Left cardiac atrium (tissue), 4 donors: ENCODE measurements around the gene TRPM2. TPM values are rescaled to one million over a fixed set of nuclear protein-coding genes. Genes with fewer than 3 reads are reported as not detected.

Experiments
- ATAC-seq, 2 donors: fragments of 200-7000 bp; cut with Tn5 transposase; one replicate each; pipeline ENCODE4 v1.9.1; 2020; ENCODE audit warnings: mild to moderate bottlenecking in 2 of 2, moderate library complexity in 2 of 2
- DNase-seq: peaks from one replicate; pipeline ENCODE4 v3.0.0-alpha.2; 2020
- intact Hi-C, 2 donors: fragments of 100-400 bp; cut with DNase I; formaldehyde crosslinking; loops; one replicate each; pipeline versions ENCODE4 v1.14.1 to v1.15.1; 2022 to 2023
- total RNA-seq, 2 donors: library from RNA; stranded (reverse); fragmentation: NEBNext Ultra II Directional; extraction: Animal tissue kit (Norgen Biotek cat#: 25700); gene quantifications; one replicate each; pipeline ENCODE4 v1.2.1, GENCODE V29; 2021
- donor health status: DM: no; HTN: yes; CAD: no.
- donor health status: DM: no; HTN: yes; CAD: no; lungs with severe emphysema.
- donor health status: DM: yes; HTN: yes; CAD: no.
- donor health status: Dilated cardiomyopathy.

Gene TRPM2
- total RNA-seq, 2 donors from 2014 or later = 2.9 to 5.1 TPM

DNA sequence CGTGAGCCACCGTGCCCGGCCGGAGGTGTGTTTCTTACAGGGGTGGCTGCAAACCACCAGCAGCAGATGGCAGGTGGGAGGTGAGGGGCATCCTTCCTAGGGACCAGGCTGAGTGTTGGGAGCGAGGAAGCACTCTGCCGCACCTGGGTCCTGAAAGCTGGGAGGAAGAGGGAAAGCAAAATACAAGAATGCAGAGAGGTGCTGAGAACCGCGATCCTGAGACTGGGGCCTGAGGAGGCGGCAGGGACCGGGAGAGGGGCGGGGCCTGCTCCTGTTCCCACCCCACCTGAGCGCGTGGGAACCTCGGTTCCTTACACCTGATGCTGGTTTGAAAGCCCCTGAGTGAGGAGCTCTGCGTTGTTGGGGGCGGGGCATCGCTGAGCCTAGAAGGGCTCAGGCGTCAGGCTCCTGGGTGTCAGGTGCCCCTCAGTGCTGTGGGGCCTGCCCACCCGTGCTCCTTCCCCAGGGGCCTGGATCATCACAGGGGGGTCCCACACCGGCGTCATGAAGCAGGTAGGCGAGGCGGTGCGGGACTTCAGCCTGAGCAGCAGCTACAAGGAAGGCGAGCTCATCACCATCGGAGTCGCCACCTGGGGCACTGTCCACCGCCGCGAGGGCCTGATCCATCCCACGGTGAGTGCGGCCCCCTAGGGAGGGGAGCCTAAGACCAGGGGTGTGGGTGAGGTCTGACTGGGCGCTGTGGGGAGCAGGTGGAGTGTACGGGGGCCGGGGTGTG, 15.5 kb downstream of the TRPM2 start:
- DNase-seq (no peak), ATAC-seq (peak; percentile 10 to 13)
- intact Hi-C loops = no loop called here

GRCh38 chr21:44370027-44370735, 16.8 kb downstream of the TRPM2 start:
- peak in 1 of 2 donors; percentile 28 for ATAC-seq
- DNase-seq = no peak
- intact Hi-C loops = no loop called here

DNA sequence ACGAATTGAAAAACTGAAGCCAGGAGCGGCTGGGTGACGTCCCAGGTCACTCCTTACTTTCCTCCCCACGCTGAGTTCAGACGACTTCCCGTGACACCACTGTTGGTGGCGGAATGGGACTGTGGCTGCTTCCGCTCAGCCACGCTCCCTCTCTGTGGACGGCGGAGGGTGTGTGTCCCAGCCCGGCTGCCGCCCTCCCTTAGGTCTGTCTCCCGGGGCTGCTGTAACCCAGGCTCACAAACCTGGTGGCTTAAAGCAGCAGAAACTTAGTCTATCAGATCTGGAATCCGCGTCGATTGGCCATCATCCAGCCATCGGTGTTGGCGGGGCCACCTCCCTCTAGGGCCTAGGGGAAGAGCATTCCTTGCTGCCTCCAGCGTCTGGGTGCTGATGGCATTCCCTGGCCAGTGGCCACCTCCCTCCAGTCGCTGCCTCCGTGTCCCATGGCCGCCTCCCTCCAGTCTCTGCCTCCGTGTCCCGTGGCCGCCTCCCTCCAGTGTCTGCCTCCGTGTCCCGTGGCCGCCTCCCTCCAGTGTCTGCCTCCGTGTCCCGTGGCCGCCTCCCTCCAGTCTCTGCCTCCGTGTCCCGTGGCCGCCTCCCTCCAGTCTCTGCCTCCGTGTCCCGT, 17.5 kb downstream of the TRPM2 start:
- ATAC-seq (no peak), DNase-seq (no peak)
- intact Hi-C loops = no loop called here

- no peak for ATAC-seq
- intact Hi-C loops = no loop called here
- DNase-seq = no peak
Observed at GRCh38 chr21:44371596-44371995, 18.2 kb downstream of the TRPM2 start.

GRCh38 chr21:44372616-44373015, 19.2 kb downstream of the TRPM2 start:
- ATAC-seq (no peak), DNase-seq (no peak)
- intact Hi-C loops = no loop called here

GRCh38 chr21:44374601-44375280, 21.3 kb downstream of the TRPM2 start:
- no peak for DNase-seq
- no peak for ATAC-seq
- intact Hi-C loops = no loop called here

DNA sequence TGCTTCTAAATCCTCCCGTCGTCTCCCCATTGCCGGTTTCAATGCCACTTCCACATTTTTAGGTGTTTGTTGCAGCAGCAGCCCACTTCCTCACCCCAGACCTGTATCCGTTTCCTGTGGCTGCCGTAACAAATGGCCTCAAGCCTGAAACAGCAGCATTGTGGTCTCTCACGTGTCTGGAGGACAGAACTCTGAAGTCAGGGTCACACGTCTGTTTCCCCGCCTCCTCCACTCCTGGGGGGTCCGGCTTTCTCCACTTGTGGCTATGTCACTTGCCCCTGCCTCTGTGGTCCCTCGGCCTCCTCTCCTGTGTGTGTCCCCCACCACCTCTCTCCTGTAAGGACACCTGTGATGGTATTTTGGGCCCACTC, 21.8 kb downstream of the TRPM2 start:
- intact Hi-C loops = no loop called here
- ATAC-seq (peak; percentile 42 to 44), DNase-seq (no peak)

- intact Hi-C loops = no loop called here
- DNase-seq = no peak
Observed at GRCh38 chr21:44375761-44376241, 22.4 kb downstream of the TRPM2 start.

GRCh38 chr21:44376606-44377005, 23.2 kb downstream of the TRPM2 start:
- ATAC-seq (no peak), DNase-seq (no peak)
- intact Hi-C loops = no loop called here

More at GRCh38 chr21:44375761-44376241, 22.4 kb downstream of the TRPM2 start:
- no peak for ATAC-seq

DNA sequence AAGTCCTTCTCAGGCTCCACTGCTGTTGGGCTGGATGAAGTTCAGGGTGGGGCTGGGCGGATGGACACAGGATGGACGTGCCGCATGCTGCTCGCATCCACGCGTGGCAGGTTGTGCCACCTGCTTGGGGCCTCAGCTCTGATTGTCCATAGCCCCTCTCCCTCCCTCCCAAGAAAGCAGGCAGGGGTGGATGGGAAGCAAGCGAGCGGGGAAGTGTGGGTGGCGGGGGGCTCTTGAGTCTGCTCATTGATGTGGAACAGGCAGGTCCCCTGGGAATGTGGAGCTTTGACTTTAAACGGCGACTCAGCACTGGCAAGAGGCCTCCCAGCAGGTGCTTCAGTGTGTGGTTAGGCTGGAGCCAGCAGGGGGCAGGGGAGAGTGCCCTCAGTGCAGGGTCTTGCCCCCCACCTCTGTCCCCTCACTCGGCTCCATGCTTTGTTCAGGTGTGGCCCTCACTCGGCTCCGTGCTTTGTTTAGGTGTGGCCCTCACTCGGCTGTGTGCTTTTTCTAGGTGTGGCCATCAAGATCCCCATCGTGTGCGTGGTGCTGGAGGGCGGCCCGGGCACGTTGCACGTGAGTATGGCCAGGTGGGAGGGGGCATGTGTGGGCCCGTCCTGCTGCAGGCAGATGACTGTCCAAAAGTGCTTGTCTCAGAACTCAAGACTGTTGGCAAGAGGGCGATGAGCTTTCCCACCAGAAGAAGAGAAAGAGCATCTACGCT, 23.9 kb downstream of the TRPM2 start:
- intact Hi-C loops = no loop called here
- ATAC-seq (no peak), DNase-seq (no peak)

- intact Hi-C loops = no loop called here
- DNase-seq = no peak
- ATAC-seq = no peak
Observed at GRCh38 chr21:44377922-44378645, 24.7 kb downstream of the TRPM2 start.

DNA sequence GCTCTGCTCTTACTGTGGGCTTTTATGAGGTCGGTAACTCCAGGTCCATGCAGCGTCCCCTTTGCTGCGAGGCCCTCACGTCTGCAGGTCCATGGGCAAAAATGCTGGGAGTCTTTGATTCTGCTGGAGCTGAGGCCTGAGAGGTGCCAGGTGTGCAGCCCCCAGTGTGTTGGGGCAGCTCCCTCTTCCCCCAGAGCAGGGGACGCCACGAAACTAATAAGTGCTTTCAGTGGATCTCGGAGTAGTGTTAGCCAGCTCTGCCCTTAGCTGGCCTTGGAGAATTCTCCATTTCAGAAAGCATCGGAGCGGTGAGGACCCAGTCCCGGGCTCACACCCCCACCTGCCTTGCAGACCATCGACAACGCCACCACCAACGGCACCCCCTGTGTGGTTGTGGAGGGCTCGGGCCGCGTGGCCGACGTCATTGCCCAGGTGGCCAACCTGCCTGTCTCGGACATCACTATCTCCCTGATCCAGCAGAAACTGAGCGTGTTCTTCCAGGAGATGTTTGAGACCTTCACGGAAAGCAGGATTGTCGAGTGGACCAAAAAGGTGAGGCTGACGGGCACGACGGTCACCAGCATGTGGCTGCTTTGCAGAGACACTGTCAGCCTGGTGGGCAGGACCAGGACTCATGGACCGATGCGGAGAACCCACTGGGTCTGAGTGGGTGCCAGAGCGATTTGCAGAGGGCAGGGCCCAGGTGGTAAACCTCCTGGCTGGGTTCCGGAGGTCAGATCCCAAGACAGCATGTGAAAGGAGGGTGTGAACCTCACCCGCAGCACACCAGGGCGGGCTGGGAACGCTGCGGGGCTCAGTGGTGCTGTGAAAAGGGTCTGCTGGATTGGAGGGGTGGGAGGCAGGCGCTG, 25.5 kb downstream of the TRPM2 start:
- DNase-seq = no peak

GRCh38 chr21:44379515-44379848, 26.1 kb downstream of the TRPM2 start:
- ATAC-seq (no peak), DNase-seq (no peak)
- intact Hi-C loops = no loop called here

More for the DNA sequence above, 25.5 kb downstream of the TRPM2 start:
- no peak for ATAC-seq
- intact Hi-C loops = no loop called here

DNA sequence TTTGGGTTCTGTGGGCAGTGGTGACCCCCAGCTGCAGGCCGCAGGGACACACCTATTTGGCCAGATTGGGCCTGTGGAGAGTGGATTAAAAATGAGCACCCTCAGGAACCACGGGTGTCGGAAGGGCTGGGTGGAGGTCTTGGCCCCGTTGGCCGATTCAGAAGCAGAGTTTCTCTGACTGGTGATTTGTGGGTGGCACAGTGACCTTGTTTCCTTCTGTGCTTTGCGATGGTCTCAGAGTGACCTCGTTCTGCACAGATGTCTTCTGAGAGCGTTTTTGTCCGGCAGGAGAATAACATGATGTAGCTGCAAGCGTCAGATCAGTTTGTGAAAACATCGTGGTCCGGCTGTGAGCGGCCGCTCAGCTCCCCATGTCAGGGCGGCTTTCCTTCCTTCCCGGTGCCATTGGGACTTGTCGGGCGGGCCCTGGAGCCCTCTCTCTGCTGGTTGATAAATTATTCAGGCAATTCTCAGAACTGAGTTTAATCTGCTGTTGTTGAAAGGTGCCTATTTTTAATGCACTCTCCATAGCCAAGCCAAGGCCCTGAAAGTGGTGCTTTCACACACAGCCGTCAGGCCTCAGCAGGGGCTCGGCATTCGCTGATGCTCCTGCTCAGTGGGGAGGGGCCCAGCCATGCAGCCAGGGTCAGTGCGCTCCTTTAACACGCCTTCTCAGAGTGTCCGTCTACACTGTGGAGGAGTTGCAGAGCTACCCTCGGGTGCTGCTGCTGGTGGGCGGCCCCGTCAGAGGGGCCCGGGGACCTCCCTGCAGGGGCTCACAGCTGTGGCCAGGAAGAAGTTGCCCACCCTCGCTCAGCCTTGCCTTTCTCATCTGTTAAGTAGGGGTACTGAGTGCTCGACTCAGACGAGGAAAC, 26.8 kb downstream of the TRPM2 start:
- DNase-seq (no peak), ATAC-seq (no peak)
- intact Hi-C loops = no loop called here

GRCh38 chr21:44380876-44381275, 27.5 kb downstream of the TRPM2 start:
- DNase-seq = no peak
- intact Hi-C loops = no loop called here

GRCh38 chr21:44381874-44382273, 28.5 kb downstream of the TRPM2 start:
- no peak for DNase-seq
- intact Hi-C loops = no loop called here
- ATAC-seq = no peak

More at GRCh38 chr21:44380876-44381275, 27.5 kb downstream of the TRPM2 start:
- no peak for ATAC-seq

DNA sequence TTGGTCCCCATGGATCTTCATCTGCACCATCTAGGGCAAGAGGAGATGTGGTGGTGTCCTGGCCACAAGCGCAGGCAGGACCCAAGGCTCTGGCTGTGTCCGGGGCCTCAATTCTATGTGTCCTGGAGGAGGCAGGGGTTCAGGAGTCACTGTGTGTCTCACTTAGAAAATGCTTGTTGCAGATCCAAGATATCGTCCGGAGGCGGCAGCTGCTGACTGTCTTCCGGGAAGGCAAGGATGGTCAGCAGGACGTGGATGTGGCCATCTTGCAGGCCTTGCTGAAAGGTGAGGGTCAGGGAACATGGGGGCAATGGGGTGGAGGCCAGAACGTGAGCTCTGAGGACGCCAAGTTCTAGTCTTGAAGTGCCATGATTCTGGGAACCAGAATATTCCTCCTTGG, 29.1 kb downstream of the TRPM2 start:
- intact Hi-C loops = no loop called here
- ATAC-seq = no peak
- no peak for DNase-seq
